Karpas-422 (cell line): ENCODE measurements around the gene POLD2. TPM values are rescaled to one million over a fixed set of nuclear protein-coding genes. Genes with fewer than 3 reads are reported as not detected.
A peak's percentile ranks its signal among the peaks of the same experiment; 100 is the strongest.
"Not testable (repeated sequence)": the region's sequence is repeated elsewhere in the genome, so short reads cannot be mapped to it uniquely, and the experiment has no call there.

ENCODE experiments used
- DNase-seq: peaks from one replicate; pipeline ENCODE4 v3.0.0-alpha.2; 2015
- H2AFZ ChIP-seq: fragments of 200-600 bp; sonication (generic); 2 replicates; pipeline ENCODE4 v1.6.1; 2014; ENCODE audit warnings: antibody characterized with exemption, low read length, mixed read lengths
- H3K27ac ChIP-seq: fragments of 200-600 bp; sonication (generic); 2 replicates; pipeline ENCODE4 v1.5.1; 2014; ENCODE audit warnings: mild to moderate bottlenecking, low read length, moderate library complexity
- H3K27me3 ChIP-seq: fragments of 200-600 bp; sonication (generic); 2 replicates; pipeline ENCODE4 v1.6.1; 2014; ENCODE audit warnings: low read length, mixed read lengths
- H3K36me3 ChIP-seq: fragments of 200-600 bp; sonication (generic); 2 replicates; pipeline ENCODE4 v1.6.1; 2014; ENCODE audit warnings: low read length, mixed read lengths; ENCODE audit not compliant: insufficient read depth
- H3K4me1 ChIP-seq: fragments of 200-600 bp; sonication (generic); 2 replicates; pipeline ENCODE4 v1.6.1; 2014; ENCODE audit warnings: mild to moderate bottlenecking, low read length, mixed read lengths
- H3K4me2 ChIP-seq: fragments of 200-600 bp; sonication (generic); 2 replicates; pipeline ENCODE4 v1.6.1; 2014; ENCODE audit warnings: low read length, low read depth, mild to moderate bottlenecking; ENCODE audit not compliant: poor library complexity, severe bottlenecking
- H3K4me3 ChIP-seq: fragments of 200-600 bp; sonication (generic); 2 replicates; pipeline ENCODE4 v1.5.1; 2014; ENCODE audit warnings: mild to moderate bottlenecking, antibody characterized with exemption, low read length, mixed read lengths
- H3K79me2 ChIP-seq: fragments of 200-600 bp; sonication (generic); 2 replicates; pipeline ENCODE4 v1.6.1; 2014; ENCODE audit warnings: mild to moderate bottlenecking, low read length, mixed read lengths
- H3K9ac ChIP-seq: fragments of 200-600 bp; sonication (generic); 2 replicates; pipeline ENCODE4 v1.6.0; 2014; ENCODE audit warnings: low read length
- H3K9me2 ChIP-seq: fragments of 200-600 bp; sonication (generic), shearing (Covaris generic); replicated peaks from 2 replicates; pipeline ENCODE4 v1.6.0; 2014; ENCODE audit warnings: mild to moderate bottlenecking, low read length, moderate library complexity; ENCODE audit not compliant: insufficient read depth
- H3K9me3 ChIP-seq: fragments of 300-700, 200-600 bp; sonication (generic); 2 replicates; pipeline ENCODE4 v1.6.1; 2014; ENCODE audit warnings: low read length, mixed read lengths
- H4K20me1 ChIP-seq: fragments of 200-600 bp; sonication (generic); 2 replicates; pipeline ENCODE4 v1.6.1; 2014; ENCODE audit warnings: mild to moderate bottlenecking, antibody characterized with exemption, low read length, low read depth; ENCODE audit not compliant: insufficient read depth
- total RNA-seq: library from RNA; depleted of rRNA; stranded (reverse); fragments of >200 nt; shearing (Covaris generic); gene quantifications from 2 replicates; pipeline ENCODE4 v1.2.3, GENCODE V29; 2014; ENCODE audit warnings: low replicate concordance; rRNA removed

The POLD2 gene
- total RNA-seq = 165 and 217 TPM in 2 replicates

GRCh38 chr7:44123190-44124003 is at the start of gene POLD2:
Gene POLD2 (minus strand): TSS chr7:44123548. CDS start chr7:44122053, 1,495 bp downstream.
- peak within 1 kb of the TSS; percentile 87 for H2AFZ ChIP-seq
- no peaks in the 10 kb centered on the region for H3K27me3 ChIP-seq
- peak; percentile 99 for DNase-seq
- H3K9ac ChIP-seq = peak within 1 kb of the TSS; percentile 78
- peaks cover 5% of the 10 kb centered on the region; the same call in 1 of the 2 replicates for H4K20me1 ChIP-seq
- H3K4me2 ChIP-seq = peak within 1 kb of the TSS; percentile 92
- H3K9me2 ChIP-seq = no peaks in the 10 kb centered on the region
- H3K27ac ChIP-seq = peak within 1 kb of the TSS; percentile 58
- H3K9me3 ChIP-seq = no peaks in the 10 kb centered on the region
- peaks cover 38% of the 10 kb centered on the region for H3K4me1 ChIP-seq
- peaks cover 17% of the 10 kb centered on the region for H3K36me3 ChIP-seq
- peaks cover 38% of the 10 kb centered on the region for H3K79me2 ChIP-seq
- H3K4me3 ChIP-seq = peak within 1 kb of the TSS; percentile 72

DNA sequence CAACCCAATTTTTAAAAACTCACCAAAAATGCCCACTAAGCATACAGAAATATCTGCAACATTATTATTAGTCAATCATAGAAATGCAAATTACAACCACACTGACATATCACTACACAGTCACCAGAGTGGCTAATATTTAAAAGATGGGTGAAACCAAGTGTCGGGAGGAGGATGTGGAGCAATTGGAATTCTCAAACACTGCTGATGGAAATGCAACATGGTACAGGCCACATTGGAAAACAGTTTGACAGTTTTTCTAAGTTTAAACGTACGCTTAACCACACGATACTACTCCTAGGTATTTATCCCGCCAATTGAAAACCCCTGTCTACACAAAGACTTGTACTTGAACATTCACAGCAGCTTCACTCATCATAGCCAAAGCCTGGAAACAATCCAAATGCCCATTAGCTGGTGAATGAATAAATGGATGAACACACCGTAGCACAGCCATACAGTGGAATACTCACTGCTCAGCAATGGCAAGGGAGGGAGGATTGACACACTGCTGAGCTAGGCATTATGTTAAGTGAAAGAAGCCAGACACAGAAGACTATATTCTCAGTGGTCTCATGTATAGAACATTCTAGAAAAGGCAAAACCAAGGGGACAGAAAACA is 49.6 kb upstream of the POLD2 start:
- DNase-seq = no peak
- peaks cover 2% of the 10 kb centered on the region for H3K4me1 ChIP-seq
- H3K27me3 ChIP-seq = no peaks in the 10 kb centered on the region

DNA sequence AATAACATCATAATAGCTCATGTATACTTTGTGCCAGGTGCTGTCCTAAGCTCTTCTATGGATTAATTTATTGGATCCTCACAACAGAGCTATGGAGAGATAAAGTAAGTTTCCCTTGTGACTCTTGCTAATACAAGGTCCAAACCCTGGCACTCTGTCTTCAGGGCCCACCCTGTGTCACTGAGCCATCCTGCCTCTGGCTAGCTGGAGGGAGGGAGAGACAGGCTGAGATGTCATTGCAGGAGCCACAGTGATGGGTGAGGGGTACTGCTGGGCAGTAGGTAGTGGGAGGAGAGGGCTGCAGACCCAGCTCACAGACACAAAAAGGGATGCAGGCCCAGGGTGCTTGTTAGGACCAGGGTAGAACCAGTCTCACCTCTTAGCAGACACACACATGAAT is 49.0 kb upstream of the POLD2 start:
- H3K9ac ChIP-seq = no peak overlapping the region
- no peak overlapping the region for H3K27ac ChIP-seq
- no peaks in the 10 kb centered on the region for H3K9me2 ChIP-seq
- H2AFZ ChIP-seq = no peak overlapping the region
- H3K9me3 ChIP-seq = no peaks in the 10 kb centered on the region
- H3K4me2 ChIP-seq = no peak overlapping the region
- no peak overlapping the region for H3K4me3 ChIP-seq
- no peaks in the 10 kb centered on the region for H3K79me2 ChIP-seq
- no peak for DNase-seq
- no peaks in the 10 kb centered on the region for H3K36me3 ChIP-seq
- no peaks in the 10 kb centered on the region for H4K20me1 ChIP-seq
- H3K4me1 ChIP-seq = peaks cover 6% of the 10 kb centered on the region
- H3K27me3 ChIP-seq = no peaks in the 10 kb centered on the region

More for the DNA sequence above, 49.6 kb upstream of the POLD2 start:
- Histone ChIP-seq H3K27ac (no peak overlapping the region), H3K9me3 (no peaks in the 10 kb centered on the region), H3K4me3 (no peak overlapping the region), H3K9me2 (no peaks in the 10 kb centered on the region), H3K79me2 (no peaks in the 10 kb centered on the region), H3K36me3 (no peaks in the 10 kb centered on the region), H4K20me1 (no peaks in the 10 kb centered on the region), H2AFZ (no peak overlapping the region), H3K4me2 (no peak overlapping the region), H3K9ac (no peak overlapping the region)

DNA sequence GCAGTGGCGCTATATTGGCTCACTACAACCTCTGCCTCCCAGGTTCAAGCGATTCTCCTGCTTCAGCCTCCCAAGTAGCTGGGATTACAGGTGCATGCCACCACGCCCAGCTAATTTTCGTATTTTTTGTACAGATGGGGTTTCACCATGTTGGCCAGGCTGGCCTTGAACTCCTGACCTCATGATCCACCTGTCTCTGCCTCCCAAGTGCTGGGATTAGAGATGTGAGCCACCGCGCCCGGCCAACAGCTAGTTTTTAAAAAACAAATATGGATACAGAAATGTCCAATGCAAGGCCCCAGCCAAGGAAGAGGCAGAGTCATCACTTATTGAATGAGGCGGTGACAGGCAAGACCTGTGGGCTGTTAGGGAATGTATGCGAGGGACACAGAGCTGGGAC is 48.6 kb upstream of the POLD2 start:
- H2AFZ ChIP-seq, H3K4me3 ChIP-seq, H3K9me2 ChIP-seq, H3K9ac ChIP-seq, H3K4me1 ChIP-seq, H3K36me3 ChIP-seq, H3K27ac ChIP-seq, H3K9me3 ChIP-seq, H3K79me2 ChIP-seq, H3K4me2 ChIP-seq, DNase-seq, H3K27me3 ChIP-seq, H4K20me1 ChIP-seq: not testable (repeated sequence)

DNA sequence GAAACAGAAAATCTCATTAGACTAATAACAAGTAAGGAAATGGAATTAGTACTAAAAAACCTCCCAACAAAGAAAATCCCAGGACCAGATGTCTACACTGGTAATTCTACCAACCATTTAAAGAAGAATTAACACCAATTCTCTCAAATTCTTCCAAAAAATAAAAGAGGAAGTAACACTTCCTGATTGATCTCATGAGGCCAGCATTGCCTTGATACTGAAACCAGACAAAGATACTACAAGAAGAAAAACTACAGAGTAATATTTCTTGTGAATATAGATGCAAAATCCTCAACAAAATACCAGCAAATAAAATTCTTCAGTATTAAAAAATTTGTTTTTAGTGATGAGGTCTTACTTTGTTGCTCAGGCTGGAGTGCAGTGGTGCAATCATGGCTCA is 44.6 kb upstream of the POLD2 start:
- Histone ChIP-seq H3K9me2 (no peaks in the 10 kb centered on the region), H3K4me1 (peaks cover 6% of the 10 kb centered on the region), H3K27ac (no peak overlapping the region), H3K27me3 (no peaks in the 10 kb centered on the region), H3K36me3 (no peaks in the 10 kb centered on the region), H3K4me3 (no peak overlapping the region), H3K9me3 (no peaks in the 10 kb centered on the region), H4K20me1 (no peaks in the 10 kb centered on the region), H3K4me2 (no peak overlapping the region), H2AFZ (0 out of 2 replicates have a peak overlapping the region, but pooled peaks have one; percentile 29), H3K9ac (no peak overlapping the region), H3K79me2 (no peaks in the 10 kb centered on the region)
- DNase-seq = peak; percentile 60

- Histone ChIP-seq H3K79me2 (no peaks in the 10 kb centered on the region), H3K9me3 (no peaks in the 10 kb centered on the region), H3K4me2 (no peak overlapping the region), H3K9ac (no peak overlapping the region), H3K4me1 (peaks cover 6% of the 10 kb centered on the region), H4K20me1 (no peaks in the 10 kb centered on the region), H3K27me3 (no peaks in the 10 kb centered on the region), H3K36me3 (no peaks in the 10 kb centered on the region), H3K9me2 (no peaks in the 10 kb centered on the region), H3K4me3 (no peak overlapping the region), H2AFZ (no peak overlapping the region), H3K27ac (no peak overlapping the region)
- DNase-seq = no peak
Observed at GRCh38 chr7:44163591-44163990, 40.2 kb upstream of the POLD2 start.

- Histone ChIP-seq H3K9ac (no peak overlapping the region), H3K36me3 (no peaks in the 10 kb centered on the region), H3K4me2 (no peak overlapping the region)
Observed at GRCh38 chr7:44162785-44163395, 39.5 kb upstream of the POLD2 start.

GRCh38 chr7:44162179-44162578 is 38.8 kb upstream of the POLD2 start:
- no peak overlapping the region for H2AFZ ChIP-seq

More at GRCh38 chr7:44162785-44163395, 39.5 kb upstream of the POLD2 start:
- H3K4me3 ChIP-seq = no peak overlapping the region
- no peak for DNase-seq
- no peaks in the 10 kb centered on the region for H4K20me1 ChIP-seq
- peaks cover 3% of the 10 kb centered on the region for H3K4me1 ChIP-seq
- no peaks in the 10 kb centered on the region for H3K79me2 ChIP-seq
- H3K27ac ChIP-seq = no peak overlapping the region
- no peak overlapping the region for H2AFZ ChIP-seq
- no peaks in the 10 kb centered on the region for H3K27me3 ChIP-seq
- H3K9me3 ChIP-seq = no peaks in the 10 kb centered on the region
- H3K9me2 ChIP-seq = no peaks in the 10 kb centered on the region

More at GRCh38 chr7:44162179-44162578, 38.8 kb upstream of the POLD2 start:
- DNase-seq = no peak
- no peaks in the 10 kb centered on the region for H3K9me2 ChIP-seq
- H3K4me2 ChIP-seq = no peak overlapping the region
- no peak overlapping the region for H3K27ac ChIP-seq
- H3K9me3 ChIP-seq = no peaks in the 10 kb centered on the region
- H3K4me3 ChIP-seq = no peak overlapping the region
- H4K20me1 ChIP-seq = no peaks in the 10 kb centered on the region
- H3K79me2 ChIP-seq = no peaks in the 10 kb centered on the region
- H3K9ac ChIP-seq = no peak overlapping the region
- no peaks in the 10 kb centered on the region for H3K27me3 ChIP-seq
- no peaks in the 10 kb centered on the region for H3K36me3 ChIP-seq
- no peaks in the 10 kb centered on the region for H3K4me1 ChIP-seq
